ENCODE results near the gene EYS.

The EYS gene

GRCh38 chr6:63734923-63735322 is 1972.1 kb downstream of the EYS start:
- H3K36me3 ChIP-seq (ENCODE audit: control insufficient read depth in 1 of 2, insufficient read depth in 2 of 2, low read depth in 1 of 2, low read length in 2 of 2), result no peaks in the 10 kb centered on the region
- no peak overlapping the region for H4K91ac ChIP-seq (ENCODE audit: low read length)
- no peaks in the 10 kb centered on the region for H3K27me3 ChIP-seq (ENCODE audit: control insufficient read depth in 1 of 2, insufficient read depth in 1 of 2, low read length in 2 of 2)
- H4K8ac ChIP-seq (ENCODE audit: low read length), result no peak overlapping the region
- H3K4ac ChIP-seq (ENCODE audit: low read depth in 1 of 2, low read length in 2 of 2), result no peak overlapping the region
- H2BK120ac ChIP-seq (ENCODE audit: low read depth, low read length), result no peak overlapping the region
- H2AFZ ChIP-seq (ENCODE audit: low read depth, low read length), result no peak overlapping the region
- no peak overlapping the region for H2BK15ac ChIP-seq (ENCODE audit: low read depth, poor library complexity, severe bottlenecking)
- no peak overlapping the region for H3K18ac ChIP-seq (ENCODE audit: low read depth in 1 of 2, low read length in 2 of 2)
- no peaks in the 10 kb centered on the region for H3K79me1 ChIP-seq (replicated peaks; ENCODE audit: low read length, poor library complexity, severe bottlenecking)
- no peaks in the 10 kb centered on the region for H3K4me1 ChIP-seq (ENCODE audit: control insufficient read depth, insufficient read depth, low read depth, low read length)
- no peak overlapping the region for H3K9ac ChIP-seq (ENCODE audit: low read length)
- H3K14ac ChIP-seq (ENCODE audit: low read length in 2 of 2), result no peak overlapping the region
- H3K27ac ChIP-seq (ENCODE audit: low read length, poor library complexity, severe bottlenecking), result no peak overlapping the region
- no peak overlapping the region for H3K23ac ChIP-seq (ENCODE audit: low read length in 2 of 2)
- no peak overlapping the region for H3K4me2 ChIP-seq (ENCODE audit: low read length, poor library complexity, severe bottlenecking)
- 67% methylated on average over 2 of the region's 3 CpGs for WGBS
- H2BK5ac ChIP-seq (ENCODE audit: low read depth, low read length, poor library complexity, severe bottlenecking), result no peak overlapping the region
- H3K4me3 ChIP-seq (ENCODE audit: insufficient read depth in 1 of 2, low read depth in 1 of 2, low read length in 2 of 2), result no peak overlapping the region
- DNase-seq, result no peak
- no peak overlapping the region for H2AK5ac ChIP-seq (ENCODE audit: low read length, severe bottlenecking)
- no peak overlapping the region for H2BK12ac ChIP-seq (ENCODE audit: low read length in 2 of 2)
- H3K9me3 ChIP-seq (ENCODE audit: control insufficient read depth, low read length), result peaks cover 5% of the 10 kb centered on the region

DNA sequence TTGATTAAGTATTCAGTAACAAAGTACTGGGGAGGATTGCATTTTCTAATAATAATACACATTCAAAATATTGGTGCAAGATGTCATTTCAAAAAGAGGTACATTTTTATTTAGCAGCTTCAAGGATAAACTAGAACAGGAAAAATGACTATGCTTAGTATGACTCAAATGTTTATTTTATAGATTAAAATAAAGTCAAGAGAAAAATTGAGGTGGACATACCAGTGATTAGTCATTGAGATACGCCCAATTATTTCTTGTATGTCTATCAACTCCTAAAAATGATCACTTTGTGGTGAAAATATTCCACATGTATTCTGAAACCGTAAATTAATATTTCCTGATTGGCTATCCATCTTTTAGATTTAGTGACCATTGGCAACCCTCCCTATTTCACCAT is 1974.7 kb downstream of the EYS start:
- no peak overlapping the region for H3K27ac ChIP-seq (ENCODE audit: low read length, poor library complexity, severe bottlenecking)
- H3K79me1 ChIP-seq (replicated peaks; ENCODE audit: low read length, poor library complexity, severe bottlenecking), result no peaks in the 10 kb centered on the region
- H2AK5ac ChIP-seq (ENCODE audit: low read length, severe bottlenecking), result no peak overlapping the region
- no peak overlapping the region for H3K4me2 ChIP-seq (ENCODE audit: low read length, poor library complexity, severe bottlenecking)
- H4K8ac ChIP-seq (ENCODE audit: low read length), result no peak overlapping the region
- DNase-seq, result peak; percentile 3
- H3K9me3 ChIP-seq (ENCODE audit: control insufficient read depth, low read length), result peaks cover 5% of the 10 kb centered on the region
- no peak overlapping the region for H2BK12ac ChIP-seq (ENCODE audit: low read length in 2 of 2)
- no peak overlapping the region for H4K91ac ChIP-seq (ENCODE audit: low read length)
- H2BK5ac ChIP-seq (ENCODE audit: low read depth, low read length, poor library complexity, severe bottlenecking), result no peak overlapping the region
- no peak overlapping the region for H2BK120ac ChIP-seq (ENCODE audit: low read depth, low read length)
- H3K27me3 ChIP-seq (ENCODE audit: control insufficient read depth in 1 of 2, insufficient read depth in 1 of 2, low read length in 2 of 2), result no peaks in the 10 kb centered on the region
- 59% methylated on average over 2 of the region's 2 CpGs for WGBS
- H3K4me1 ChIP-seq (ENCODE audit: control insufficient read depth, insufficient read depth, low read depth, low read length), result no peaks in the 10 kb centered on the region
- H2BK15ac ChIP-seq (ENCODE audit: low read depth, poor library complexity, severe bottlenecking), result no peak overlapping the region
- no peak overlapping the region for H3K4ac ChIP-seq (ENCODE audit: low read depth in 1 of 2, low read length in 2 of 2)
- H3K4me3 ChIP-seq (ENCODE audit: insufficient read depth in 1 of 2, low read depth in 1 of 2, low read length in 2 of 2), result no peak overlapping the region
- H3K23ac ChIP-seq (ENCODE audit: low read length in 2 of 2), result no peak overlapping the region
- no peak overlapping the region for H3K14ac ChIP-seq (ENCODE audit: low read length in 2 of 2)
- no peak overlapping the region for H3K9ac ChIP-seq (ENCODE audit: low read length)
- H3K18ac ChIP-seq (ENCODE audit: low read depth in 1 of 2, low read length in 2 of 2), result no peak overlapping the region
- no peak overlapping the region for H2AFZ ChIP-seq (ENCODE audit: low read depth, low read length)
- no peaks in the 10 kb centered on the region for H3K36me3 ChIP-seq (ENCODE audit: control insufficient read depth in 1 of 2, insufficient read depth in 2 of 2, low read depth in 1 of 2, low read length in 2 of 2)

DNA sequence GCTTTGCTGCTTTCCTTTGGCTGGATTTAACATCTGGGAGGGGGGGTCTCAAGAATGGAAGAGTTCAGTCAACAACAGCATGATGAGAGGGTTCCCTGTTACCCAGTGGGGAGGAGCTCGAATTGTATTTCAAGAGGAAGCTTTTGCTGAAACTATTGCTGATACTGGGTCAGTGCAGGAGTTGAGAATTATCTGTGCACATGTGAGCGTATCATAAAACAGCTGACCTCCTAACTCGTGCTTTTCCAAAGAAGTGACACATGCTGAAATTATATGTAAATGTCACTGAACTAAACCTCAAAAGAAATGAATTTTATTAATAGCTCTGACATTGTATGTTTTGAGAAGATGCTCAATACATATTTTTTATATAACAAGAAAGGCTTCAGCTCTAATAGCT is 1975.1 kb downstream of the EYS start:
- no peak overlapping the region for H3K4me3 ChIP-seq (ENCODE audit: insufficient read depth in 1 of 2, low read depth in 1 of 2, low read length in 2 of 2)
- H2AFZ ChIP-seq (ENCODE audit: low read depth, low read length), result no peak overlapping the region
- 70% methylated on average over 1 of the region's 3 CpGs for WGBS
- no peak overlapping the region for H3K4me2 ChIP-seq (ENCODE audit: low read length, poor library complexity, severe bottlenecking)
- H2BK120ac ChIP-seq (ENCODE audit: low read depth, low read length), result no peak overlapping the region
- no peak overlapping the region for H3K14ac ChIP-seq (ENCODE audit: low read length in 2 of 2)
- DNase-seq, result peak; percentile 3
- no peaks in the 10 kb centered on the region for H3K79me1 ChIP-seq (replicated peaks; ENCODE audit: low read length, poor library complexity, severe bottlenecking)
- H2BK12ac ChIP-seq (ENCODE audit: low read length in 2 of 2), result no peak overlapping the region
- no peak overlapping the region for H4K8ac ChIP-seq (ENCODE audit: low read length)
- no peak overlapping the region for H3K23ac ChIP-seq (ENCODE audit: low read length in 2 of 2)
- H3K9me3 ChIP-seq (ENCODE audit: control insufficient read depth, low read length), result peaks cover 5% of the 10 kb centered on the region
- H3K36me3 ChIP-seq (ENCODE audit: control insufficient read depth in 1 of 2, insufficient read depth in 2 of 2, low read depth in 1 of 2, low read length in 2 of 2), result no peaks in the 10 kb centered on the region
- H2AK5ac ChIP-seq (ENCODE audit: low read length, severe bottlenecking), result no peak overlapping the region
- H3K9ac ChIP-seq (ENCODE audit: low read length), result no peak overlapping the region
- H2BK15ac ChIP-seq (ENCODE audit: low read depth, poor library complexity, severe bottlenecking), result no peak overlapping the region
- no peak overlapping the region for H2BK5ac ChIP-seq (ENCODE audit: low read depth, low read length, poor library complexity, severe bottlenecking)
- no peak overlapping the region for H3K27ac ChIP-seq (ENCODE audit: low read length, poor library complexity, severe bottlenecking)
- no peaks in the 10 kb centered on the region for H3K27me3 ChIP-seq (ENCODE audit: control insufficient read depth in 1 of 2, insufficient read depth in 1 of 2, low read length in 2 of 2)
- H3K18ac ChIP-seq (ENCODE audit: low read depth in 1 of 2, low read length in 2 of 2), result no peak overlapping the region
- H3K4me1 ChIP-seq (ENCODE audit: control insufficient read depth, insufficient read depth, low read depth, low read length), result no peaks in the 10 kb centered on the region
- H3K4ac ChIP-seq (ENCODE audit: low read depth in 1 of 2, low read length in 2 of 2), result no peak overlapping the region
- no peak overlapping the region for H4K91ac ChIP-seq (ENCODE audit: low read length)

- no peak overlapping the region for H2BK12ac ChIP-seq (ENCODE audit: low read length in 2 of 2)
- H3K4me2 ChIP-seq (ENCODE audit: low read length, poor library complexity, severe bottlenecking), result no peak overlapping the region
- H3K23ac ChIP-seq (ENCODE audit: low read length in 2 of 2), result no peak overlapping the region
- no peak overlapping the region for H3K4ac ChIP-seq (ENCODE audit: low read depth in 1 of 2, low read length in 2 of 2)
- H2AFZ ChIP-seq (ENCODE audit: low read depth, low read length), result no peak overlapping the region
- no peak overlapping the region for H2BK5ac ChIP-seq (ENCODE audit: low read depth, low read length, poor library complexity, severe bottlenecking)
- no peak overlapping the region for H2BK120ac ChIP-seq (ENCODE audit: low read depth, low read length)
- H2BK15ac ChIP-seq (ENCODE audit: low read depth, poor library complexity, severe bottlenecking), result no peak overlapping the region
- DNase-seq, result no peak
- no peak overlapping the region for H2AK5ac ChIP-seq (ENCODE audit: low read length, severe bottlenecking)
- no peaks in the 10 kb centered on the region for H3K36me3 ChIP-seq (ENCODE audit: control insufficient read depth in 1 of 2, insufficient read depth in 2 of 2, low read depth in 1 of 2, low read length in 2 of 2)
- no peak overlapping the region for H3K9ac ChIP-seq (ENCODE audit: low read length)
- H3K4me1 ChIP-seq (ENCODE audit: control insufficient read depth, insufficient read depth, low read depth, low read length), result no peaks in the 10 kb centered on the region
- H3K27me3 ChIP-seq (ENCODE audit: control insufficient read depth in 1 of 2, insufficient read depth in 1 of 2, low read length in 2 of 2), result no peaks in the 10 kb centered on the region
- no peak overlapping the region for H3K4me3 ChIP-seq (ENCODE audit: insufficient read depth in 1 of 2, low read depth in 1 of 2, low read length in 2 of 2)
- H3K27ac ChIP-seq (ENCODE audit: low read length, poor library complexity, severe bottlenecking), result no peak overlapping the region
- H3K9me3 ChIP-seq (ENCODE audit: control insufficient read depth, low read length), result no peaks in the 10 kb centered on the region
- H3K79me1 ChIP-seq (replicated peaks; ENCODE audit: low read length, poor library complexity, severe bottlenecking), result no peaks in the 10 kb centered on the region
- no peak overlapping the region for H3K14ac ChIP-seq (ENCODE audit: low read length in 2 of 2)
- H4K8ac ChIP-seq (ENCODE audit: low read length), result no peak overlapping the region
- H3K18ac ChIP-seq (ENCODE audit: low read depth in 1 of 2, low read length in 2 of 2), result no peak overlapping the region
- H4K91ac ChIP-seq (ENCODE audit: low read length), result no peak overlapping the region
Measured at GRCh38 chr6:63730311-63730710, 1976.7 kb downstream of the EYS start.

All from mesenchymal stem cell (in vitro differentiated cells and primary cell).